ENCODE results near the gene TRIM39. TPM values are rescaled to one million over a fixed set of nuclear protein-coding genes. Genes with fewer than 3 reads are reported as not detected.
"Not testable (repeated sequence)": the region's sequence is repeated elsewhere in the genome, so short reads cannot be mapped to it uniquely, and the experiment has no call there.

TRIM39 gene
- 7.2 TPM for total RNA-seq
- 12.7 TPM for polyA plus RNA-seq
- long read RNA-seq, donor 1 = 0 reads
- long read RNA-seq, donor 2 = 0 reads
- long read RNA-seq, donor 3, partial matches to known transcripts = 0 of 2 reads
- long read RNA-seq, donor 3, other reads (novel, unspliced or antisense) = 0 of 2 reads
- long read RNA-seq, donor 4 = 0 reads
- long read RNA-seq, donor 5 = 0 reads
- long read RNA-seq, donor 6, partial matches to known transcripts = 0 of 1 reads
- long read RNA-seq, donor 6, other reads (novel, unspliced or antisense) = 0 of 1 reads
- long read RNA-seq, donor 7 = 0 reads
- long read RNA-seq, donor 8 = 0 reads
- long read RNA-seq, donor 9 = 0 reads
- long read RNA-seq, donor 10 = 0 reads

DNA sequence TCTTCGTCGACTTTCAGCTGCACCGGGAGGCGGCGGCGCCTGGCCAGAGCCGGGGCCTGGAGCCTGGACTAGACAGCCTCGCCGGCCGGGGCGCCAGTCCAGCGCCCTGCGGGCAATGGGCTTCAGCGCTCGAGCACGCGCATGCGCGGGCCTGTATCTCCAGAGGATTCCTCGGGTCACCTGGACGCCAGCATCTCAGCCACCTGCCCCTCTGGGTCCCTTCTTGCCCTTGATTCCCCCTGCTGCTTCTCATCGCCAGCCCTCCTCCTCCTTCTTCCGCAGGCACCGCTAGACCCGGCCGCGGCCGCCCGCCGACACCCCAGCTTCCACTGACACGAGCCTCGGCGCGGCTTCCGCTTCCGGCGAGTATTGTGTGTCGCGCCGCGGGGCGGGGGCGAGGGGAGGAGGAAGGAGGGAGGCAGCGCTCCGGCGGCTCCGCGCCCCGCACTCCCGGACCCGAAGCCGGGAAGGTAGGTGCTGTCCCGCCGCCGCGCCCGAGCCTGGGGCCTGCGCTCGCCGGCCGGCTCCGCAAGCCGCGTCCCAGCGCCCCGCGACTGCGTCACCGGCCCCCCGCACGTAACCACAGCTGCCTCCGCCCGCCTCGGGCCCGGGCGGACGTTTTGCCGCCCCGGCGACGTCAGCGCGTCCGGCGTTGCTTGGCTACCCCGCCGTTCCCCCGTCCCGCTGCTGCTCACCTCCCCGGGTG lies at the start of gene TRIM39:
TRIM39 (plus strand) TSS at position 402 of the 706 bp plus-strand sequence. CDS start 2,391 bp downstream, outside the sequence.
- peaks cover 9 to 27% of the 10 kb centered on the region in 2 donors for H3K4me1 ChIP-seq (ENCODE audit: control insufficient read depth in 2 of 2, insufficient read depth in 2 of 2, low read length in 2 of 2)

DNA sequence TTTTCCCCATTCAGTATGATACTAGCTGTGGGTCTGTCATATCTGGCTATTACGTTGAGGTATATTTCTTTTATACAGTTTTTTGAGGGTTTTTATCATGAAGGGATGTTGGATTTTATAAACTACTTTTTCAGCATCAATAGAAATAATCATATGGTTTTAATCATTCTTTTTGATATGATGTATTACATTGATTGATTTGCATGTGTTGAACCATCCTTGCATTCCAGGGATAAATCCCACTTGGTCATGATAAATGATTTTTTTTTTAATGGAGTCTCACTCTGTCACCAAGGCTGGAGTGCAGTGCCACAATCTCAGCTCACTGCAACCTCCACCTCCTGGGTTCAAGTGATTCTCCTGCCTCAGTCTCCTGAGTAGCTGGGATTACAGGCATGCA lies 45.7 kb upstream of the TRIM39 start:
- not testable (repeated sequence) for H3K4me3 ChIP-seq (ENCODE audit: low read length in 2 of 2); H3K27me3 ChIP-seq (ENCODE audit: control insufficient read depth in 2 of 2, insufficient read depth in 1 of 2, low read length in 1 of 2); DNase-seq (ENCODE audit: low read depth in 6 of 9, low spot score in 9 of 9); H3K36me3 ChIP-seq (ENCODE audit: control insufficient read depth in 2 of 2, insufficient read depth in 2 of 2, low read length in 1 of 2); H3K4me1 ChIP-seq (ENCODE audit: control insufficient read depth in 2 of 2, insufficient read depth in 2 of 2, low read length in 2 of 2); H3K27ac ChIP-seq (ENCODE audit: low read depth in 1 of 2, low read length in 1 of 2)
- WGBS = 95% methylated on average over 1 of the region's 1 CpG
- H3K9me3 ChIP-seq (ENCODE audit: control insufficient read depth in 2 of 2, insufficient read depth in 1 of 2, low read length in 1 of 2) = peaks cover 7 to 40% of the 10 kb centered on the region in 2 donors

More for the DNA sequence above, at the start of gene TRIM39:
- H3K36me3 ChIP-seq (ENCODE audit: control insufficient read depth in 2 of 2, insufficient read depth in 2 of 2, low read length in 1 of 2) = peaks cover 11 to 24% of the 10 kb centered on the region in 2 donors
- under 1% methylated on average over 90 of the region's 90 CpGs for WGBS
- H3K27ac ChIP-seq (ENCODE audit: low read depth in 1 of 2, low read length in 1 of 2) = peak within 1 kb of the TSS; percentile 96 to 97
- DNase-seq (ENCODE audit: low read depth in 6 of 9, low spot score in 9 of 9) = peak; percentile 58 to 94 (median 82)
- H3K9me3 ChIP-seq (ENCODE audit: control insufficient read depth in 2 of 2, insufficient read depth in 1 of 2, low read length in 1 of 2) = no peaks in the 10 kb centered on the region
- H3K27me3 ChIP-seq (ENCODE audit: control insufficient read depth in 2 of 2, insufficient read depth in 1 of 2, low read length in 1 of 2) = no peaks in the 10 kb centered on the region
- H3K4me3 ChIP-seq (ENCODE audit: low read length in 2 of 2) = peak within 1 kb of the TSS; percentile 85 to 98

DNA sequence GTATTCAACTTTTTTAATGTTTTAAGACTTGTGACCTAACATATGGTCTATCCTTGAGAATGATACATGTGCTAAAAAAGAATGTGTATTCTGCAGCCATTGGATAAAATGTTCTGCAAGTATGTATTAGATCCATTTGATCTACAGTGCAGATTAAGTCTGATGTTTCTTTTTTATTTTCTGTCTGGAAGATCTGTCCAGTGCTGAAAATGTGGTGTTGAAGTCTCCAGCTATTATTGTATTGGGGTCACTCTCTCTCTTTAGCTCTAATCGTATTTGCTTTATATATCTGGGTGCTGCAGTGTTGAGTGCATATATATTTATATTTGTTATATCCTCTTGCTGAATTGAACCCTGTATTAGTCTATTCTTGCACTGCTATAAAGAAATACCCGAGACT lies 44.2 kb upstream of the TRIM39 start:
- Histone ChIP-seq H3K27ac (ENCODE audit: low read depth in 1 of 2, low read length in 1 of 2) (no peak overlapping the region), H3K36me3 (ENCODE audit: control insufficient read depth in 2 of 2, insufficient read depth in 2 of 2, low read length in 1 of 2) (no peaks in the 10 kb centered on the region), H3K9me3 (ENCODE audit: control insufficient read depth in 2 of 2, insufficient read depth in 1 of 2, low read length in 1 of 2) (peaks cover 7 to 44% of the 10 kb centered on the region in 2 donors), H3K4me1 (ENCODE audit: control insufficient read depth in 2 of 2, insufficient read depth in 2 of 2, low read length in 2 of 2) (no peaks in the 10 kb centered on the region), H3K27me3 (ENCODE audit: control insufficient read depth in 2 of 2, insufficient read depth in 1 of 2, low read length in 1 of 2) (no peaks in the 10 kb centered on the region), H3K4me3 (ENCODE audit: low read length in 2 of 2) (no peak overlapping the region)
- no peak for DNase-seq (ENCODE audit: low read depth in 6 of 9, low spot score in 9 of 9)
- WGBS = 96% methylated on average over 2 of the region's 2 CpGs

DNA sequence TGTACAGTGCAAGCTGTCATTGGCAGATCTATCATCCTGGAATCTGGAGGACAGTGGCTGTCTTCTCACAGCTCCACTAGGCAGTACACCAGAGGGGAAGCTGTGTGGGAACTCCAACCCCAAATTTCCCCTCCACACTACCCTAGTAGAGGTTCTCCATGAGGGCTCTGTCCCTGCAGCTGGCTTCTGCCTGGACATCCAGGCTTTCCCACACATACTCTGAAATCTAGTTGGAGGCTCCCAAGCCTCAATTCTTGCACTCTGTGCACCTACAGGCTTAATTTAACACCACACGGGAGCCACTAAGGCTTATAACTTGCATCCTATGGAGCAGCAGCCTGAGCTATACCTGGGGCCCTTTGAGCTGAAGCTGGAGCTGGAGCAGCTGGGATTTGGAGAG lies 43.0 kb upstream of the TRIM39 start:
- H3K27ac ChIP-seq (ENCODE audit: low read depth in 1 of 2, low read length in 1 of 2) = no peak overlapping the region
- no peak overlapping the region for H3K4me3 ChIP-seq (ENCODE audit: low read length in 2 of 2)
- no peaks in the 10 kb centered on the region for H3K4me1 ChIP-seq (ENCODE audit: control insufficient read depth in 2 of 2, insufficient read depth in 2 of 2, low read length in 2 of 2)
- peaks cover 7 to 40% of the 10 kb centered on the region in 2 donors for H3K9me3 ChIP-seq (ENCODE audit: control insufficient read depth in 2 of 2, insufficient read depth in 1 of 2, low read length in 1 of 2)
- DNase-seq (ENCODE audit: low read depth in 6 of 9, low spot score in 9 of 9) = no peak
- peaks cover 0 to 4% of the 10 kb centered on the region in 2 donors for H3K36me3 ChIP-seq (ENCODE audit: control insufficient read depth in 2 of 2, insufficient read depth in 2 of 2, low read length in 1 of 2)
- no peaks in the 10 kb centered on the region for H3K27me3 ChIP-seq (ENCODE audit: control insufficient read depth in 2 of 2, insufficient read depth in 1 of 2, low read length in 1 of 2)
- 98% methylated on average over 1 of the region's 1 CpG for WGBS

DNA sequence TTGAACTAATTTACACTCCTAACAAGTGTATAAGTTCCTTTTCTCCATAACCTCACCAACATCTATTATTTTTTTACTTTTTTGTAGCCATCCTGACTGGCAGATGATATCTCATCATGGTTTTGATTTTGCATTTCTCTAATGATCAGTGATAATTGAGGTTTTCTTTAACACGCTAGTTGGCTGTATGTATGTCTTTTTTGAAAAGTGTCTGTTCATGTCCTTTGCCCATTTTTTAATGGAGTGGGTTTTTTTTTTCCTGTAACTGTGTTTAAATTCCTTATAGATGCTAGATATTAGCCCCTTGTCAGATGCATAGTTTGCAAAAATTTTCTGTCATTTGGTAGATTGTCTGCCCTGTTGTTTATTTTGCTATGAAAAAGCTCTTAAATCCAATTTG lies 39.6 kb upstream of the TRIM39 start:
- Histone ChIP-seq H3K9me3 (ENCODE audit: control insufficient read depth in 2 of 2, insufficient read depth in 1 of 2, low read length in 1 of 2) (peaks cover 7 to 31% of the 10 kb centered on the region in 2 donors), H3K36me3 (ENCODE audit: control insufficient read depth in 2 of 2, insufficient read depth in 2 of 2, low read length in 1 of 2) (peaks cover 26 to 28% of the 10 kb centered on the region in 2 donors), H3K27me3 (ENCODE audit: control insufficient read depth in 2 of 2, insufficient read depth in 1 of 2, low read length in 1 of 2) (no peaks in the 10 kb centered on the region), H3K4me3 (ENCODE audit: low read length in 2 of 2) (no peak overlapping the region), H3K4me1 (ENCODE audit: control insufficient read depth in 2 of 2, insufficient read depth in 2 of 2, low read length in 2 of 2) (no peaks in the 10 kb centered on the region), H3K27ac (ENCODE audit: low read depth in 1 of 2, low read length in 1 of 2) (no peak overlapping the region)
- DNase-seq (ENCODE audit: low read depth in 6 of 9, low spot score in 9 of 9) = no peak
- WGBS = 99% methylated on average over 1 of the region's 1 CpG

DNA sequence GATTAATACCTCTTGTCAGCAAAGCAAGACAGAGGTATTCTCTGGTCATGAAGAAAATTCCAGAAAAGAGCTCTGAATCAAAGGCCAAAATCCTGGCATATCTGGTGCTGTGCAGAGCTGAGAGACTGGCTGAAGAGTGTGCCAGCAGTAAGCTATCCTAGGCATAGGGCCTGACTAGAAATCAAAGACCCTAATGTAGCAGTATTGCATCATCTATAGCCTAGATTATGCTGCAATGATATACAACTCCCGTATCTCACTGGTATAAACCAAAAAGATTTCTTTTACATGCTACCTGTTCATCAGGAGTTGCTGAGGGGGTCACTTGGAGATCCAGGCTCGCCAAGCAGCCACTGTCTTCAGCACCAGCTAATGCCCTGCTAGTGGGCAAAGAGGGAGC lies 30.9 kb upstream of the TRIM39 start:
- peaks cover 29 to 44% of the 10 kb centered on the region in 2 donors for H3K36me3 ChIP-seq (ENCODE audit: control insufficient read depth in 2 of 2, insufficient read depth in 2 of 2, low read length in 1 of 2)
- no peaks in the 10 kb centered on the region for H3K9me3 ChIP-seq (ENCODE audit: control insufficient read depth in 2 of 2, insufficient read depth in 1 of 2, low read length in 1 of 2)
- no peak for DNase-seq (ENCODE audit: low read depth in 6 of 9, low spot score in 9 of 9)
- WGBS = over 99% methylated on average over 2 of the region's 2 CpGs
- H3K27me3 ChIP-seq (ENCODE audit: control insufficient read depth in 2 of 2, insufficient read depth in 1 of 2, low read length in 1 of 2) = no peaks in the 10 kb centered on the region
- H3K4me1 ChIP-seq (ENCODE audit: control insufficient read depth in 2 of 2, insufficient read depth in 2 of 2, low read length in 2 of 2) = no peaks in the 10 kb centered on the region
- no peak overlapping the region for H3K4me3 ChIP-seq (ENCODE audit: low read length in 2 of 2)
- H3K27ac ChIP-seq (ENCODE audit: low read depth in 1 of 2, low read length in 1 of 2) = no peak overlapping the region

DNA sequence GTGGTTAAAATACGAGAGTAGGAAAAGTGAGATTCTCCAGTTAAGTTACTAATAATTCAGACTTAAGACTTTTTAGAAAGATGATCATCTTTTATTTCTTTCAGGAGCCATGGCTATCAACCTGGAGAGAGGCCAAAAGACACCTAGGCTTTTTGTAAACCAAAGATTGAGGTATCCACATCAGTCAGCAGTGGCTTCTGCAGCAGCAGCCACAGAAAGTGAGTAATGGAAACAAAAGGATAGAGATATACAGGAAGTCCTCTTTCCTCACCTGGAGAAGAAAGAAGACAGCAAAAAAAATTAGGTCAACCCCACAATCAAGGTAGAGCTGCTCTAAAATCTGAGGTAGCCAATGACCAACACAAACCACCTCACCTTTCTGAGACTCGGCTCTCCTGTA lies 22.7 kb upstream of the TRIM39 start:
- Histone ChIP-seq H3K27me3 (ENCODE audit: control insufficient read depth in 2 of 2, insufficient read depth in 1 of 2, low read length in 1 of 2) (no peaks in the 10 kb centered on the region), H3K9me3 (ENCODE audit: control insufficient read depth in 2 of 2, insufficient read depth in 1 of 2, low read length in 1 of 2) (no peaks in the 10 kb centered on the region), H3K4me3 (ENCODE audit: low read length in 2 of 2) (no peak overlapping the region), H3K4me1 (ENCODE audit: control insufficient read depth in 2 of 2, insufficient read depth in 2 of 2, low read length in 2 of 2) (peaks cover 6 to 8% of the 10 kb centered on the region in 2 donors), H3K36me3 (ENCODE audit: control insufficient read depth in 2 of 2, insufficient read depth in 2 of 2, low read length in 1 of 2) (peaks cover 10 to 13% of the 10 kb centered on the region in 2 donors), H3K27ac (ENCODE audit: low read depth in 1 of 2, low read length in 1 of 2) (no peak overlapping the region)
- 93% methylated on average over 2 of the region's 2 CpGs for WGBS
- DNase-seq (ENCODE audit: low read depth in 6 of 9, low spot score in 9 of 9) = peak in 1 of 9 donors; percentile 16

DNA sequence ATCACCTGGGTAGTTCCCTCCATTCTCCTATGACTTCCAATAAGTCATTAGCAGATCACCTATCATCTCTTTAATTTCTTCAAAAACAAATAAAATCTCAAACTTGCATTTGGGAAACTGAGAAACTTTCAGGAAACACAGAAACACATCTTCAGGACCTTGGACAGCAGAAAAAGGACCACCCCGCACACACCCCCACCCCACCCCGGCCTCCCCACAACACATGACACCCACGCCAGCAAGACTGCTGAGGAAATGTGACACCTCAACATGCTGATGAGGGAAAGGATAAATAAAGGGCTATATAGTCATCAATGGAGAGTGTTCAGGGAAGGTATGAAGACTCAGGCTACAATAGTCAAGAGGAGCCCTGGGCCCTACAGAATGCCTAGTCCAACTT lies 15.6 kb upstream of the TRIM39 start:
- no peaks in the 10 kb centered on the region for H3K27me3 ChIP-seq (ENCODE audit: control insufficient read depth in 2 of 2, insufficient read depth in 1 of 2, low read length in 1 of 2)
- no peak overlapping the region for H3K27ac ChIP-seq (ENCODE audit: low read depth in 1 of 2, low read length in 1 of 2)
- 85% methylated on average over 3 of the region's 3 CpGs for WGBS
- H3K4me3 ChIP-seq (ENCODE audit: low read length in 2 of 2) = no peak overlapping the region
- peak in 4 of 9 donors; percentile 7 to 49 (median 20) for DNase-seq (ENCODE audit: low read depth in 6 of 9, low spot score in 9 of 9)
- H3K36me3 ChIP-seq (ENCODE audit: control insufficient read depth in 2 of 2, insufficient read depth in 2 of 2, low read length in 1 of 2) = peaks cover 8 to 35% of the 10 kb centered on the region in 2 donors
- H3K4me1 ChIP-seq (ENCODE audit: control insufficient read depth in 2 of 2, insufficient read depth in 2 of 2, low read length in 2 of 2) = no peaks in the 10 kb centered on the region
- no peaks in the 10 kb centered on the region for H3K9me3 ChIP-seq (ENCODE audit: control insufficient read depth in 2 of 2, insufficient read depth in 1 of 2, low read length in 1 of 2)

DNA sequence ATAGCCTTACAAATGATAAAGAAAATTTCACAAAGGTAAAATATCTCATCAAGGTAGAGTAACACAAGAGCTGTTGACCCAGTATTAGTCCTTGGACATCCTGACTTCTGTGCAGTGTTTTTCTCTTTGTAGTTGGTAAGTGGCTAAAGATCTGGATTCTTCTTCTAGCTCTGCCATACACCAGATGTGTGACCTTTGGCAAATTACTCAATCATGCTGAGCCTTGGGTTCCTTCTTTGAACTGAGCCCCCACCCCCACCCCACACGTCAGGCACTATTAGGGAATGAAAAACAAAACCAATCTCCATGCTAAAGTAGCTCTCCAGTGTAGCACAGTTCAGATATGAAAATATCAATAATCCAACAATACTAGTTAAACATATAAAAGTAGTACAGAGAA lies 15.1 kb upstream of the TRIM39 start:
- H3K27ac ChIP-seq (ENCODE audit: low read depth in 1 of 2, low read length in 1 of 2) = no peak overlapping the region
- H3K4me1 ChIP-seq (ENCODE audit: control insufficient read depth in 2 of 2, insufficient read depth in 2 of 2, low read length in 2 of 2) = no peaks in the 10 kb centered on the region
- no peak for DNase-seq (ENCODE audit: low read depth in 6 of 9, low spot score in 9 of 9)
- no peak overlapping the region for H3K4me3 ChIP-seq (ENCODE audit: low read length in 2 of 2)
- WGBS = 100% methylated on average over 1 of the region's 1 CpG
- H3K9me3 ChIP-seq (ENCODE audit: control insufficient read depth in 2 of 2, insufficient read depth in 1 of 2, low read length in 1 of 2) = no peaks in the 10 kb centered on the region
- peaks cover 7 to 41% of the 10 kb centered on the region in 2 donors for H3K36me3 ChIP-seq (ENCODE audit: control insufficient read depth in 2 of 2, insufficient read depth in 2 of 2, low read length in 1 of 2)
- no peaks in the 10 kb centered on the region for H3K27me3 ChIP-seq (ENCODE audit: control insufficient read depth in 2 of 2, insufficient read depth in 1 of 2, low read length in 1 of 2)
